Measurements from ENCODE around the gene ARHGAP4. TPM values are rescaled to one million over a fixed set of nuclear protein-coding genes. Genes with fewer than 3 reads are reported as not detected.

ARHGAP4 gene
- total and polyA plus RNA-seq, 2 donors from 2014 or later = 38.3 to 73.0 TPM

- intact Hi-C loops (cut with DNase I) = no loop called here
- no peak overlapping the region for H3K27ac ChIP-seq (ENCODE audit: low read depth in 2 of 2, low read length in 2 of 2)
- H3K27me3 ChIP-seq (ENCODE audit: control insufficient read depth, insufficient read depth, low read length) = peaks cover 8% of the 10 kb centered on the region
- TF ChIP-seq, protein P1, sequence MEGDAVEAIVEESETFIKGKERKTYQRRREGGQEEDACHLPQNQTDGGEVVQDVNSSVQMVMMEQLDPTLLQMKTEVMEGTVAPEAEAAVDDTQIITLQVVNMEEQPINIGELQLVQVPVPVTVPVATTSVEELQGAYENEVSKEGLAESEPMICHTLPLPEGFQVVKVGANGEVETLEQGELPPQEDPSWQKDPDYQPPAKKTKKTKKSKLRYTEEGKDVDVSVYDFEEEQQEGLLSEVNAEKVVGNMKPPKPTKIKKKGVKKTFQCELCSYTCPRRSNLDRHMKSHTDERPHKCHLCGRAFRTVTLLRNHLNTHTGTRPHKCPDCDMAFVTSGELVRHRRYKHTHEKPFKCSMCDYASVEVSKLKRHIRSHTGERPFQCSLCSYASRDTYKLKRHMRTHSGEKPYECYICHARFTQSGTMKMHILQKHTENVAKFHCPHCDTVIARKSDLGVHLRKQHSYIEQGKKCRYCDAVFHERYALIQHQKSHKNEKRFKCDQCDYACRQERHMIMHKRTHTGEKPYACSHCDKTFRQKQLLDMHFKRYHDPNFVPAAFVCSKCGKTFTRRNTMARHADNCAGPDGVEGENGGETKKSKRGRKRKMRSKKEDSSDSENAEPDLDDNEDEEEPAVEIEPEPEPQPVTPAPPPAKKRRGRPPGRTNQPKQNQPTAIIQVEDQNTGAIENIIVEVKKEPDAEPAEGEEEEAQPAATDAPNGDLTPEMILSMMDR (IDR thresholded peaks at IDR 0.05; ENCODE audit: borderline replicate concordance, extremely low read depth, insufficient read depth) = no peak
- no peak overlapping the region for H3K9ac ChIP-seq (ENCODE audit: low read length in 3 of 3)
- DNase-seq = peak in 1 of 5 donors; percentile 47
- no peak for FAIRE-seq
- H3K36me3 ChIP-seq (ENCODE audit: control insufficient read depth in 2 of 3, insufficient read depth in 3 of 3, low read length in 3 of 3) = no peaks in the 10 kb centered on the region
- H3K4me1 ChIP-seq (ENCODE audit: control insufficient read depth in 2 of 3, insufficient read depth in 2 of 3, low read depth in 1 of 3, low read length in 3 of 3) = peaks cover 0 to 2% (median 0%) of the 10 kb centered on the region in 3 donors
- H3K4me3 ChIP-seq (ENCODE audit: low read length in 3 of 3) = no peak overlapping the region
- no peaks in the 10 kb centered on the region for H3K9me3 ChIP-seq (ENCODE audit: control insufficient read depth in 2 of 3, insufficient read depth in 1 of 3, low read length in 3 of 3)
Observed at GRCh38 chrX:153888344-153888743, 37.7 kb downstream of the ARHGAP4 start.

- H3K27me3 ChIP-seq (ENCODE audit: control insufficient read depth, insufficient read depth, low read length) = peaks cover 8% of the 10 kb centered on the region
- no peak overlapping the region for H3K9ac ChIP-seq (ENCODE audit: low read length in 3 of 3)
- H3K9me3 ChIP-seq (ENCODE audit: control insufficient read depth in 2 of 3, insufficient read depth in 1 of 3, low read length in 3 of 3) = no peaks in the 10 kb centered on the region
- FAIRE-seq (no peak), DNase-seq (no peak)
- peaks cover 0 to 2% (median 0%) of the 10 kb centered on the region in 3 donors for H3K4me1 ChIP-seq (ENCODE audit: control insufficient read depth in 2 of 3, insufficient read depth in 2 of 3, low read depth in 1 of 3, low read length in 3 of 3)
- H3K27ac ChIP-seq (ENCODE audit: low read depth in 2 of 2, low read length in 2 of 2) = peak overlapping the region; percentile 22 to 47
- H3K4me3 ChIP-seq (ENCODE audit: low read length in 3 of 3) = no peak overlapping the region
- intact Hi-C loops (cut with DNase I) = no loop called here
- TF ChIP-seq, protein P1 (IDR thresholded peaks at IDR 0.05; ENCODE audit: borderline replicate concordance, extremely low read depth, insufficient read depth) = no peak
- no peaks in the 10 kb centered on the region for H3K36me3 ChIP-seq (ENCODE audit: control insufficient read depth in 2 of 3, insufficient read depth in 3 of 3, low read length in 3 of 3)
Observed at GRCh38 chrX:153887385-153887784, 38.7 kb downstream of the ARHGAP4 start.

GRCh38 chrX:153886915-153887314 is 39.1 kb downstream of the ARHGAP4 start:
- peaks cover 0 to 2% (median 0%) of the 10 kb centered on the region in 3 donors for H3K4me1 ChIP-seq (ENCODE audit: control insufficient read depth in 2 of 3, insufficient read depth in 2 of 3, low read depth in 1 of 3, low read length in 3 of 3)
- H3K9me3 ChIP-seq (ENCODE audit: control insufficient read depth in 2 of 3, insufficient read depth in 1 of 3, low read length in 3 of 3) = no peaks in the 10 kb centered on the region
- H3K9ac ChIP-seq (ENCODE audit: low read length in 3 of 3) = no peak overlapping the region
- no peaks in the 10 kb centered on the region for H3K36me3 ChIP-seq (ENCODE audit: control insufficient read depth in 2 of 3, insufficient read depth in 3 of 3, low read length in 3 of 3)
- peak overlapping the region; percentile 22 to 47 for H3K27ac ChIP-seq (ENCODE audit: low read depth in 2 of 2, low read length in 2 of 2)
- no peak overlapping the region for H3K4me3 ChIP-seq (ENCODE audit: low read length in 3 of 3)
- H3K27me3 ChIP-seq (ENCODE audit: control insufficient read depth, insufficient read depth, low read length) = peaks cover 8% of the 10 kb centered on the region
- no peak for FAIRE-seq
- TF ChIP-seq, protein P1 (IDR thresholded peaks at IDR 0.05; ENCODE audit: borderline replicate concordance, extremely low read depth, insufficient read depth) = no peak
- peak in 4 of 5 donors; percentile 70 to 75 (median 72) for DNase-seq
- intact Hi-C loops (cut with DNase I) = no loop called here

All from kidney (tissue), 14 donors.